OCI-LY3 (cell line): Measurements from ENCODE around the gene ZNF735.

ENCODE experiments used
- EZH2phosphoT487 ChIP-seq: fragments of 200-600 bp; shearing (Covaris generic); IDR thresholded peaks from 2 replicates; pipeline ENCODE4 v1.6.1; 2018; ENCODE audit warnings: antibody characterized with exemption, mixed run types, low read depth
- TF ChIP-seq, protein P1 (sequence below): fragments of 200-600, 300-600 bp; sonication (generic); IDR thresholded peaks from 2 replicates; pipeline ENCODE4 v1.5.1; 2014; ENCODE audit warnings: antibody characterized with exemption, low read length, low read depth

DNA sequence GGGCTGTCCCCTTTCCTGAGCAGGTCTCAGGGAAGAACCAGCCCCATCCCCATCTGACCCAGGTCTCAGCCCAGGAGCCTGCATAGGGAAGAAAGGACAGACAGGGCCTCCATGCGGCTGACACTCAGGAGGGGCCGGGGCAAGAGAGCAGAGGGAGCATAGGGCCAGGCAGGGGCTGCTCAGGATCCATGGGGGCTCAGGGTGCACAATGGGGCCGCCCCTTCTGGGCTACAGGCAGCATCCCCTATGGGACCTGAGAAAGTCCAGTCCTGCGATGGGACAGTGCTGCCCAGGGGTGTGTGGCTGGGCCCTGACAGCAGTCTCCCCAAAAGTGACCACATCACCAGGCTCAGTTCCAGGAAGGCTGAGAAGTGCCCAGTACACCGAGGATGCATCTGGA is 32.7 kb upstream of the ZNF735 start:
- TF ChIP-seq, protein P1, sequence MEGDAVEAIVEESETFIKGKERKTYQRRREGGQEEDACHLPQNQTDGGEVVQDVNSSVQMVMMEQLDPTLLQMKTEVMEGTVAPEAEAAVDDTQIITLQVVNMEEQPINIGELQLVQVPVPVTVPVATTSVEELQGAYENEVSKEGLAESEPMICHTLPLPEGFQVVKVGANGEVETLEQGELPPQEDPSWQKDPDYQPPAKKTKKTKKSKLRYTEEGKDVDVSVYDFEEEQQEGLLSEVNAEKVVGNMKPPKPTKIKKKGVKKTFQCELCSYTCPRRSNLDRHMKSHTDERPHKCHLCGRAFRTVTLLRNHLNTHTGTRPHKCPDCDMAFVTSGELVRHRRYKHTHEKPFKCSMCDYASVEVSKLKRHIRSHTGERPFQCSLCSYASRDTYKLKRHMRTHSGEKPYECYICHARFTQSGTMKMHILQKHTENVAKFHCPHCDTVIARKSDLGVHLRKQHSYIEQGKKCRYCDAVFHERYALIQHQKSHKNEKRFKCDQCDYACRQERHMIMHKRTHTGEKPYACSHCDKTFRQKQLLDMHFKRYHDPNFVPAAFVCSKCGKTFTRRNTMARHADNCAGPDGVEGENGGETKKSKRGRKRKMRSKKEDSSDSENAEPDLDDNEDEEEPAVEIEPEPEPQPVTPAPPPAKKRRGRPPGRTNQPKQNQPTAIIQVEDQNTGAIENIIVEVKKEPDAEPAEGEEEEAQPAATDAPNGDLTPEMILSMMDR, result no peak
- no peak for TF ChIP-seq EZH2phosphoT487
